Upper lobe of left lung (tissue), 4 donors: ENCODE measurements around the gene EIF2S3.

Experiments used
- CTCF ChIP-seq, 6 experiments: fragments of 450-650 bp in 4 of 6; fragments of 200-600 bp in 2 of 6; sonication (generic) in 2 of 6; IDR thresholded peaks; one replicate each; pipeline ENCODE4 v1.5.1; 2016 to 2019; ENCODE audit warnings: antibody characterized with exemption in 6 of 6
- EP300 ChIP-seq, 4 donors: sonication (generic); formaldehyde crosslinking; IDR thresholded peaks; one replicate each; pipeline ENCODE4 v1.5.1; 2017; ENCODE audit warnings: antibody characterized with exemption in 4 of 4, control low read depth in 2 of 4
- POLR2AphosphoS5 ChIP-seq, 2 donors: sonication (generic); formaldehyde crosslinking; IDR thresholded peaks; one replicate each; pipeline ENCODE4 v1.5.1; 2017; ENCODE audit warnings: antibody characterized with exemption in 2 of 2

GRCh38 chrX:24090300-24091200 lies 35.8 kb downstream of the EIF2S3 start:
- TF ChIP-seq CTCF (IDR thresholded peaks at IDR 0.05), result no peak
- TF ChIP-seq POLR2AphosphoS5 (IDR thresholded peaks at IDR 0.05), result no peak
- TF ChIP-seq EP300 (IDR thresholded peaks at IDR 0.05), result no peak
